SK-N-SH (cell line): ENCODE data around the gene CHI3L2.

Experiments used
- CTCF ChIP-seq: fragments of 200-600 bp; sonication (generic); IDR thresholded peaks from 2 replicates; pipeline ENCODE4 v1.6.1; 2017; ENCODE audit warnings: antibody characterized with exemption, mild to moderate bottlenecking, moderate library complexity
- MEF2A ChIP-seq: IDR thresholded peaks from 2 replicates; pipeline ENCODE4 v1.4.0; 2012; ENCODE audit warnings: low read depth, borderline replicate concordance

GRCh38 chr1:111223126-111223685, 4.3 kb upstream of the CHI3L2 start:
- TF ChIP-seq CTCF = no peak
- TF ChIP-seq MEF2A = no peak
